IPS-NIHi7 (cell line): Measurements from ENCODE around the gene NMNAT1.
"Not testable (repeated sequence)": the region's sequence is repeated elsewhere in the genome, so short reads cannot be mapped to it uniquely, and the experiment has no call there.

Experiments used
- DNase-seq: peaks from one replicate; pipeline ENCODE4 v3.0.0; 2012; ENCODE audit warnings: mixed read lengths; ENCODE audit errors: extremely low spot score

Gene NMNAT1

DNA sequence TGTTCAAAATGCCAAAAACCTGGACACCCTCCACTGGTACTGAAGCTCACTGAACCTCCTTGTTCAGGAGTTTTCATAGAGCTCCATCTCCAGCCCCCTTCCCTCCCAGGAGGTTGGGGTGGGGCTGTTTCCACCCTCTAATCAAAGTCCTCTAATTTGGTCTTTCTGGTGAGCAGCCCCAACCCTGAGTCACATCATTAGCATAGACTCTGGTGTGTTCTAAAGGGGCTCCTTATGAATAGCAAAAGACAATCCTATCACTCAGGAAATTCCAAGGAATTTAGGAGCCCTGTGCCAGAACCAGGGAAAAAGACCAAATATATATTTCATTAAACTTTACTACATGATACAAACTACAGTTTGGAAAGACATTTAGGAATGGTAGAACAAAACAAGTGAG lies 76.3 kb downstream of the NMNAT1 start:
- no peak for DNase-seq

DNA sequence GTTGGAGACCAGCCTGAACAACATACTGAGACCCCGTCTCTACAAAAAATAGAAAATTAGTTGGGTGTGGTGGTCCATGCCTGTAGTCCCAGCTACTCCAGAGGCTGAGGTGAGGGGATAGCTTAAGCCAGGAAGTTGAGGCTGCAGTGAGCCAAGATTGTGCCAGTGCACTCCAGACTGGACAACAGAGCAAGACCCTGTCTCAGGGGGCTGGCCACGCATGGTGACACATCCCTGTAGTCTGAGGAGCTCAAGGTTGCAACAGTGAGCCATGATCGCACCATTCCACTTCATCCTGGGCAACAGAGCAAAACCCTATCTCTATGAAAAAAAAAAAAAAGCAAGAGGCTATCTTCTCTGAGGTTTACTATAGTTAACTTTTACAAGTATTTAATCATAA lies 76.8 kb downstream of the NMNAT1 start:
- DNase-seq: no peak

DNA sequence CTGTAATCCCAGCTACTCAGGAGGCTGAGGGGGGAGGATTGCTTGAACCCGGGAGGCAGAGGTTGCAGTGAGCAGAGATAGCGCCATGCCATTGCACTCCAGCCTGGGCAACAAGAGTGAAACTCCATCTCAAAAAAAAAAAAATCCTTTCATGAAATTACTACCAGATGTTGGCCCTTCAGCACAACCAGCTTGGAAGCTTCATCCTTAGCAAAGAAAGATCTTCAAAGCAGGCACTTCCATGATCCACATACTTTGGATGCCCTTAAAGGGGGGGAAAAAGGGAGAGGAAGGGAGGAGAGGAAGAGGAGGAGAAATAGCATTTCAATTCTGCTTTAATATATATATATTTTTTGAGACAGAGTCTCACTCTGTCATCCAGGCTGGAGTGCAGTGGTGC lies 77.4 kb downstream of the NMNAT1 start:
- not testable (repeated sequence) for DNase-seq

DNA sequence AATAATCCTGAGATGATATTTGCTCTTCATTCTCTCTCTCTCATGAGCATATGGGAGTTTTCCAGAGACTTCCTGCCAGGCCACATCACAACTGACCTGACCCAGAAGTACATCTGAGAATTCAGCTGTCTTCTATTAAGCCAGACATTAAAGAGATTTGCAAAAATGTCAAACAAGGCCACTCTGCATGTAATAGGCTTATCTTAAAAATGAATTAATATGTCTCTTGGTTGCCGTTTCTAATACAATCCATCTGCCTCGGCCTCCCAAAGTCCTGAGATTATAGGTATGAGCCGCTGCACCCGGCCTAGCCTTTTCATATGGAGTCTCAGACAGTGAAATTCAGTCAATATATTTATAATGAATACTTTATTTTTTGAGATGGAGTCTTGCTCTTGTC lies 78.7 kb downstream of the NMNAT1 start:
- not testable (repeated sequence) for DNase-seq

DNA sequence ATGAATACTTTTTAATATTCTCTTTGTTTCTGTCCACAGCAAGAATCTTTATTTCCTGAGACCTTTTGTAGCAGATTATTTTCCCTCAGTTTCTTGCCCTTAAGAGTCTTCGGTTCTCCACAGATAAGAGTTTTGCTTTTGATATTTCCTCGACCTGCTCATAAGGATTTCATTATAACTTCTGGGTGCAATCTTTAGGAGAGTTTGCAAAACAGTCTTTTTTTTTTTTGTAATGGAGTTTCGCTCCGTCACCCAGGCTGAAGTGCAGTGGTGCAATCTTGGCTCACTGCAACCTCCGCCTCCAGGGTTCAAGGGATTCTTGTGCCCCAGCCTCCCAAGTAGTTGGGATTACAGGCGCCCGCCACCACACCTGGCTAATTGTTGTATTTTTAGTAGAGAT lies 79.4 kb downstream of the NMNAT1 start:
- DNase-seq: no peak

DNA sequence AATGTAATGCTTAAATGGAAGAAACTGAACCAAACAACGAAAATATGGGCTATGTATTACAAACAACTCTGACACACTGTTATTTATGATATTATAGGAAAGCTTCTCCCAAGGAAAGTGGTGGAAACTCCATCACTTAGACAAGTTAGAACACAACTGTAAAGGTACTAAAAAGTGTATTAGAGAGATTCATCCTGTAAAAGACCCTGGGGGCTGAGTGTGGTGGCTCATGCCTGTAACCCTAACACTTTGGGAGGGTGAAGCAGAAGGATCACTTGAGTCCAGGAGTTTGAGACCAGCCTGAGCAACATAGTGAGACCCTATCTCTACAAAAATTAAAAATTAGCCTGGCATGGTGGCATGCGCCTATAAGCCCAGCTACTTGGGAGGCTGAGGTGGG lies 82.1 kb downstream of the NMNAT1 start:
- no peak for DNase-seq

DNA sequence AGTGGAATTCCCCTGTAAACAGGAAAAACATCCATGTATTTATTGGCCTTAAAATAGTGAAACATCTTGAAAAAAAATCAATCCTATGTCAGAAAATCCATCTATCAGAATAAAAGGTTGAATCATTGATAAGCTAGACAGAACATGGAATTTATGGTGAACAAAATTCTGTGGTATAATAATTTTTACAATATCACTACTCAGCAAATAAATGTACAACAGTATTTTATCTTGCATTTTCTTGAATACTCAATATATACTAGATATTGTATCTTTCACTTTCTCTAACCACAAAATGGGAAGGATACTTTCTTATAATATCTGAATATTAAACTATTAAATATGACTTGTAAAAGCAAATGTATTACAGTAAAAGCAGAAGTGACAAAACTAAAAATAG lies 83.8 kb downstream of the NMNAT1 start:
- DNase-seq: no peak

DNA sequence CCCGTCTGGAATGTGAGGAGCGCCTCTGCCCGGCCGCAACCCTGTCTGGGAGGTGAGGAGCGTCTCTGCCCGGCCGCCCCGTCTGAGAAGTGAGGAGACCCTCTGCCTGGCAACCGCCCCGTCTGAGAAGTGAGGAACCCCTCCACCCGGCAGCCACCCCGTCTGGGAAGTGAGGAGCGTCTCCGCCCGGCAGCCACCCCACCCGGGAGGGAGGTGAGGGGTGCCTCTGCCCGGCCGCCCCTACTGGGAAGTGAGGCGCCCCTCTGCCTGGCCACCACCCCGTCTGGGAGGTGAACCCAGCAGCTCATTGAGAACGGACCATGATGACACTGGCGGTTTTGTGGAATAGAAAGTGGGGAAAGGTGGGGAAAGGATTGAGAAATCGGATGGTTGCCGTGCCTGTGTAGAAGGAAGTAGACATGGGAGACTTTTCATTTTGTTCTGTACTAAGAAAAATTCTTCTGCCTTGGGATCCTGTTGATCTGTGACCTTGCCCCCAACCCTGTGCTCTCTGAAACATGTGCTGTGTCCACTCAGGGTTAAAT lies 85.8 kb downstream of the NMNAT1 start:
- DNase-seq: not testable (repeated sequence)

DNA sequence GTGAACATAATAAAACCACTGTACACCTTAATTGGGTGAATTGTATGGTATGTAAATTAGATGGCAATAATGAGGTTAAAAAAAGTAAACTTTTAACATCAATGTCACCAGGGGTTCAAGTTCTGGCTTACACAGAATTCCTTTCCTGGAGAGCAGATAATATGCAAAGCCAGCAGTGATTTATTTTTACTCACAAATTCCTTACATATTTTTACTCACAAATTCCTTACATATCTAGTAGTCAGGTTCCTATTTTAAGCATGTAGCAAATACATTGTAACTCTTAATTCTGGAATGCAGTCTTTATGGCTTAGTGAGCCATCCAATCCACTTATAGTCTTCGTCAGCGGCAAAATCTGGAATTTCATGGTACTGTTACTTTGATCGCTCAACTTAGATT lies 88.2 kb downstream of the NMNAT1 start:
- no peak for DNase-seq

DNA sequence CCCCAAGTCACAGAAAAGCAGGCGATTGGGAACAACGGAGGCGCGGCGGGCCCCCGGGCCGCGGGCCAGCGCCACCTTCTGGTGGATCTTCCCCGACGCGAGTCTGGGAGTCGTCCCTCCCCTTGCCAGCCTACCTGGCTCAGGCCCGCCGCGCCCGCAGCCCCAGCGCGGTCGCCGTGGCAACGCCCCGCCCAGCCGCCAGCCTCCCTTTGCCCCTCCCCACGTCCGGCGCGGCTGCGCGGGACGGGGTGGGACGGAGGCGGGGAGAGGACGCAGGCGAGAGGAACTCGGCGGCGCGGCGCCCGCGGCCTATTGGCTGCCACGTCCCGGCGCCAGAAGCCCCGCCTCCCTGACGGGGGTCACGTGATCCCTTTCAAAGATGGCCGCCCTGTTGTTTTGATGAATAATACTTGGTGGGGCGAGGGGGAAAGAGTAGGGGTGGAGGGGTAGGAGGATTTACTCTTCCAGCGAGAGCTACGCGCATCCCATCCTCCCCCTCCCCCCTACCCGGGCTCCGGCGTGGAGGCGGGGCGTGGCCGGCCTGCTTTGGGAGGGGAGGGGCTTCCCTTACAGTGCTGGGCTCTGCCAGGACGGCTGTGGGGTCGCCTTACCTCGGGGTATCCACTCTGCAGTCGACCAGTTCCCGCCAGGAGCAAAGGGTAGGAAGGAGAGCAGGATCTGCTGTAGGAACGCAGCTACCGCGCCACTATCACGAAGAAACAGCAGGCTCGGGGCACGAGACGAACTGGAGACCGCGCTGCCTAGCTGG lies 89.5 kb downstream of the NMNAT1 start, which contains the start of gene UBE4B:
TSS of gene UBE4B (plus strand) at position 369 of the 769 bp plus-strand sequence. CDS start 713 bp downstream, outside the sequence.
- peak; percentile 98 for DNase-seq

DNA sequence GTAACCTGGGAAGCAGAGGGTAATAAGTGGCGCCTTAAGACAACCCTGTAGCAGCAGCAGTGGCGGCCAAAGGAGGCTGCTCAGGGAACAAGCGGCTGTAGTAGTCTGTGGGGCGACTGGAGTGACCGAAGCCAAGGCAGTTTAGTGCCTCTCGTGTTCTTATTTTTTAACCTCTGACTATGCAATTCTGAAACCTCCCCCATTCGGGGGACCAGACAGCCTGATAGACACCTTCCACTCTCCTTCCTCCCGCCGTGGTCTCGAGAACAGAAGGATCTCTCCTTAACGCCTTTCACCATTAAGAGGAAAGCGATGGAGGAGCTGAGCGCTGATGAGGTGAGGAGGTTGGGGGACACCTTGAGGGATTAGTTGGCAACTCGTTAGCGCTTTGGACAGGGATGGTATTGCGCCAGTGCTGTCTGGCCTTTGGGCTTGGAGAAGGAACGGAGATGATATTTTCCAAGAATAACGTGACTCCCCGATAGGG lies 90.1 kb downstream of the NMNAT1 start:
- no peak for DNase-seq
